22Rv1 (cell line): ENCODE measurements around the gene RABGGTB.
"Not testable (repeated sequence)": the region's sequence is repeated elsewhere in the genome, so short reads cannot be mapped to it uniquely, and the experiment has no call there.

Experiments
- H3K27ac ChIP-seq: fragments of 450-650 bp; 2 replicates; pipeline ENCODE4 v1.5.1; 2017
- CTCF ChIP-seq: fragments of 450-650 bp; IDR thresholded peaks from 2 replicates; pipeline ENCODE4 v1.5.1; 2017; ENCODE audit warnings: mild to moderate bottlenecking
- ZFX ChIP-seq: fragments of 450-650 bp; IDR thresholded peaks from 2 replicates; pipeline ENCODE4 v1.6.1; 2017; ENCODE audit warnings: antibody characterized with exemption, borderline replicate concordance

The RABGGTB gene

DNA sequence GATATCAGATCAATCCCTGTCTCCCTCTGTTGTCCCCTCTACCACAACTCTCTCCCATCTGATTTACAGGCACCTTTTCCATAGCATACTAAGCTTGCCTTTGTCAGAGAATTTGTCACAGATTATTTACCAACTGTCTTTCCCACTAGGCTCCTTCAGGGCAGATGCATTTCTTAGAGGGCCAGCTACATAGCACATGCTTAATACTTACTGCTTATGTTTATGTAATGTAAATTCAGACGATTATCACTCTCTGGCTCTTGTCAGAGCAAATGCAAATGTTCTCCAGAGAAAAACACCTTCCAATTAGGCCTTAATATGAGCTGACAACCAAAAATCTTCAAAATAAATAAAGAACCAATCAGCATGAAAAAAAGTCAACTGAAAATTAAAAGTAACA is 15.3 kb upstream of the RABGGTB start:
- TF ChIP-seq ZFX, result no peak
- TF ChIP-seq CTCF, result no peak
- no peak overlapping the region for H3K27ac ChIP-seq

DNA sequence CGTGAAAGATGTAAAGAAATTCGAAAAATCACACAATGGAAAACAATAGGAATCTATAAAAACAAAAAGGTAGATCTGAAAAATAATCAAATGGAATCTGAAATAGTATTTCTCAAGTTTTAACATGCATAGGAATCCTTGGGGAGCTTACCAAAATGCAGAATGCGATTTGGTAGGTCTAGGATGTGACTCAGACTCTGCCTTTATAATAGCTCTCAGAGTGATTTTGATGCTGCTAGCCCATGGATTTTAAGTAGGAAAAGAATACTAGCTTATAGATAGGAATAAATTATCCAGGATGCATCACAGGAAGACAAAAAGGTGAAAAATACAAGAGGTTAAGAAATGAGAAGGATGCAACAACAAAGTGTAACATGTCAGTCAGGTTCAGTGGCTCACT is 14.1 kb upstream of the RABGGTB start:
- TF ChIP-seq CTCF, result no peak
- no peak for TF ChIP-seq ZFX
- no peak overlapping the region for H3K27ac ChIP-seq

- H3K27ac ChIP-seq, result not testable (repeated sequence)
Observed at GRCh38 chr1:75777812-75778211, 8.2 kb upstream of the RABGGTB start.

GRCh38 chr1:75778694-75779093 is 7.4 kb upstream of the RABGGTB start:
- H3K27ac ChIP-seq, result not testable (repeated sequence)

DNA sequence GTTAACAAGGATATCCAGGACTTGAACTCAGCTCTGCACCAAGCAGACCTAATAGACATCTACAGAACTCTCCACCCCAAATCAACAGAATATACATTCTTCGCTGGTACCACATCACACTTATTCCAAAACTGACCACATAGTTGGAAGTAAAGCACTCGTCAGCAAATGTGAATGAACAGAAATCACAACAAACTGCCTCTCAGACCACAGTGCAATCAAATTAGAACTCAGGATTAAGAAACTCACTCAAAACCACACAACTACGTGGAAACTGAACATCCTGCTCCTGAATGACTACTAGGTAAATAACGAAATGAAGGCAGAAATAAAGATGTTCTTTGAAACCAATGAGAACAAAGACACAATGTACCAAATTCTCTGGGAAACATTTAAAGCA is 5.9 kb upstream of the RABGGTB start:
- not testable (repeated sequence) for H3K27ac ChIP-seq

- H3K27ac ChIP-seq, result not testable (repeated sequence)
Observed at GRCh38 chr1:75783920-75784319, 2.1 kb upstream of the RABGGTB start.

DNA sequence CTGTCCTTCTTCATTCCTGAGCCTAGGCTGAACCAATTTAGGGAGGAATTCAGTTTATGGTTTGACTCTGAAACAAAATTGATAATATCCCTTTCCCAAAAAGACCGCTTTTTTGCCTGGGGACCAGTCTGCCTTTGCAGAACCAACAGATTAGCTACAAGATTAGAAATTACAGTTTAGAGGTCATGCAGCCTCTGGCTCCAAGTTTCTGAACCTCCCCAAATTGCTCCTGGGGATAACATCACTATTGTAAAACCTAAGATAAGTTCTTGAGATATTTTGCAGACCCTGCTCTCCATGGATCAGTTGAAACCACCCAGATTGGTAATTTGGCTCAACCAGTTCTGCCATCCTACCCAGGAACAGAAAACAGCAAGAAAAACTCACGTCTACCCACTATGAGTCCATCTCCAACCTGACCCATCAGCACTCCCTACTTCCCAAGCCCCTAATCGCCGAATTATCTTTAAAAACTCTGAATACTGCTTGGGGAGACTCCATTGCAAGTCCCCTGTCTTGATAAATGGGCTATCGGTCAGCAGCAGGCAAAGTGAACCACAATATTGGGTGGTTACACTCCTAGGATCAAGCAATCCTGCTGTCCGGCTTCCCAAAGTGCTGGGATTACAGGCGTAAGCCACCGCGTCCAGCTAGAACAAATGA is 605 bp upstream of the RABGGTB start:
- TF ChIP-seq ZFX (no peak), CTCF (no peak)
- H3K27ac ChIP-seq, result peak overlapping the region; percentile 82

DNA sequence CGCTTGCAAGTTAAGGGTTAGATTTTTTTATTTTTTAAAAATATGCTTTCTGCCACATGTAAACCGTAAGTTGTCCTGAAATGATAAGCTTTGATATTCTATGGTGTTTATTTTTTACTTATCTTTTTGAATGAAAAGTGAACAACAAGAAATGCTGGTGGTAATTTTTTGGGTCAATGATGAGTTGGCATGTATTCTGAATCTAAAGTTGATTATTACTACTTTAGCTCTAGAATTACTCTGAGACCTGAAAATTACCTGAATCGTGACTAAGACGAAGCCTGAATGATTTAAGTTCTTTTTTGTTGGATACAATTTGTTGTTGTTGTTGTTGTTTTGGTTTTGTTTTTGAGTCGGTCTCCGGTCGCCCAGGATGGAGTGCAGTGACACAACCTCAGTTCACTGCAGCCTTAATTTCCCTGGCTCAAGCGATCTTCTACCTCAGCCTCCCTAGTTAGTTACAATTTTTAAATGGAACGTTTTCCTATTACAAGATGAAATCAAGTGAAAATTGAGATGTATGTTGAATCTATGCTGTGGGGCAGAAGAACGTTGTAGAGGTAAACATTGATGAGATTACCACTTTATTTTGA is 941 bp downstream of the RABGGTB start:
- peak overlapping the region; percentile 82 for H3K27ac ChIP-seq
- TF ChIP-seq ZFX (no peak), CTCF (no peak)

- TF ChIP-seq ZFX (no peak), CTCF (no peak)
- H3K27ac ChIP-seq, result peak overlapping the region; percentile 82
Observed at GRCh38 chr1:75787524-75787923, 1.5 kb downstream of the RABGGTB start.

GRCh38 chr1:75789988-75790387 is 3.9 kb downstream of the RABGGTB start:
- peak overlapping the region; percentile 82; the same call in 1 of the 2 replicates for H3K27ac ChIP-seq
- no peak for TF ChIP-seq CTCF
- no peak for TF ChIP-seq ZFX
